Measurements from ENCODE around the gene HNRNPL.
"Not testable (repeated sequence)": the region's sequence is repeated elsewhere in the genome, so short reads cannot be mapped to it uniquely, and the experiment has no call there.

The HNRNPL gene

DNA sequence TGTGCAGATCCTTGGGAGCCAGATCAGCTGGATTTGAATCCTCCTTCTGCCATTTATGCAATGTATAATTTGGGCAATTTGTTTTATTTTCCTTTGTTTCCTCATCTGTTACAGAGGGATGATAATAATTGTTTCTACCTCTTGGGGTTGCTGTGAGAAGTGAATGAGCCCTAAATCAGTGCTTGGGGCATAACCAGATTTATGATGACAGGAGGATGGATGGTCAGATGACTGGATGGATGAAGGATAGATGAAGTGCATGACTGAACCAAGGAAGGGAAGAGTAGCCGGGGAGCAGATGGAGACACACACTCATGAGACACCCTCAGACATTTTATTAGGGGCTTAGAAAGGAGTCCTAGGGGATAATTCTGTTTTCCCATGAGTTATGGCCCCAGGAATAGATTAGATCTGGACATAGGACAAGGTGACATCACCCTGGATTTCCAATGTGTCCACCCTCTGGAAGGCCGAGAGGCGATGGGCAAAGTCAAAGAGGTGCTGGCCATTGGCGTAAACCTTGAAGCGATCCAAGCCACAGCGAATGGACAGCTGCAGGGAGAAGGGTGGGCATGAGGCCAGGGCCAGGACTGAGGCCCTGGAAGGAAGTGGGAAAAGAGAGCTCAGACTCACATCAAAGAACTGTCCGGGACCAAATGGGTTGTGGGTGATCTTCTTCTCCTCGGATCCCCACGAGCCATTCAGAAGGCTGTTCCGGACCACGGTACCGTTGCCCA is 48.3 kb downstream of the HNRNPL start:
- DNase-seq (ENCODE audit: low spot score): no peak

DNA sequence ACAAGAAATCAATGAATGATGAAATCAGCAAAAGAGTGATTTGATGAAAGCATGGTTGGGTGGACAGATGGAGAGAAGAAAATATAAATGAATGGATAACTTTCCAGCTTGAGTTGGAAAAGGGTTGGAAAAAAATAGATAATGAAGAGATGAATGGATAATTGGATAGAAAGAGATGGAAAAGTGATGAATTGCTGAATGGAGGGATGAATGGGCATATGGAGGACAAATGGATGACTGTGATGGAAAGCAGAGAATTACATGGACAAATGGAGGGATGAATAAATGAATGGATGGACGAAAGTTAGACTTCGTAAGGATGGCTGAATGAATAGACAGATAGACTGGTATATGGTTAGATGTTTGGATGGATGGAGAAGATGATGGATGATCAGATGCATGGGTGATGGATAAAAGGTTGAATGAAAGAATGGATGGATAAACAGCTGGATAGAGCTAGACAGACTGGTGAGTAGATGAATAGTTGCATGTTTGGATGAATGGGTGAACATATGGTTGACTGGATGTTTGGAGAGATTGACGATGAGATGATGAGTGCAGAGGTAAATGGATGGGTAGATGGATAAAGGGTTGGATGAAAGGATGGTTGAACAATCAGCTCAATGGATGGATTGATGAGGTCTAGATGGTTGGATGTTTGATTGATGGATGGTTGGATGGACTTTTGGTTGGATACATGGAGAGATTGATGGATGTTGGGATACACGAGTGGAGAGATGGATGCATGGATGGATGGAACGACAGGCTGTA is 49.0 kb downstream of the HNRNPL start:
- no peak for DNase-seq (ENCODE audit: low spot score)

DNA sequence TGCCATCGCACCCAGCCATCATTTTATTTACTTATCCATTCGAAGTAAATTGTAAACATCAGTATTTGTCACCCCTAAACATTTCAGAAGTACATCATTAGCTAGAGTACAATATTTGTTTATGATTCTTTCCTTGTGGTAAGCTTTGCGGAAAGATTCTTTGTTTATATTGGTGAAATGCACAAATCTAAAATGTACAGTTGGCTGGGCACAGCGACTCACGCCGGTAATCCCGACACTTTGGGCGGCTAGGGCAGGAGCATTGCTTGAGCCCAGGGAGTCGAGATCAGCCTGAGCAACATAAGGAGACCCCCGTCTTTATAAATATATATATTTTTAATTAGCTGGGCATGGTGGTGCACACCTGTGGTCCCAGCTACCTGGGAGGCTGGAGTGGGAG is 50.7 kb downstream of the HNRNPL start:
- DNase-seq (ENCODE audit: low spot score): no peak

DNA sequence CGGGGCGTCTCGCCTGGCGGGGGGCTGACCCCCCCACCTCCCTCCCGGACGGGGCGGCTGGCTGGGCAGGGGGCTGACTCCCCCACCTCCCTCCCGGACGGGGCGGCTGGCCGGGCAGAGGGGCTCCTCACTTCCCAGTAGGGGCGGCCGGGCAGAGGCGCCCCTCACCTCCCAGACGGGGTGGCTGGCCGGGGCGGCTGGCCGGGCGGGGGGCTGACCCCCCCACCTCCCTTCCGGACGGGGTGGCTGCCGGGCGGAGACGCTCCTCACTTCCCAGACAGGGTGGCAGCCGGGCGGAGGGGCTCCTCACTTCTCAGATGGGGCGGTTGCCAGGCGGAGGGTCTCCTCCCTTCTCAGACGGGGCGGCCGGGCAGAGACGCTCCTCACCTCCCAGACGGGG is 52.0 kb downstream of the HNRNPL start:
- not testable (repeated sequence) for DNase-seq (ENCODE audit: low spot score)

DNA sequence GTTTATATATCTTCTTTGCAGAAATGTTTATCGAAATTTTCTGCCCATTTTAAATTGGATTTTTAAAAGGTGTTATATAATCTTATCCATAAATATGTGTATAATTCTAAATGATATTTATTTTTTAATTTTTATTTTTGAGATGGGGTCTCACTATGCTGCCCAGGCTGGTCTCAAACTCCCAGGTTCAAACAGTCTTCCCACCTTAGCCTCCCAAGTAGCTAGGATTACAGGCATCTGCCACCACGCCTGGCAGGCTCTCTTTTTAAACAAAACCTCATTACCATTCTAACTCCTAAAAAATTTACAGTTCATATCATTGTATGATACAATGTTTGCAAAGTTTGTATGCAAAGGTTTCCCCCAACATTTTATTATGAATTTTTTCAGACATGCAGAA is 53.6 kb downstream of the HNRNPL start:
- DNase-seq (ENCODE audit: low spot score): no peak

DNA sequence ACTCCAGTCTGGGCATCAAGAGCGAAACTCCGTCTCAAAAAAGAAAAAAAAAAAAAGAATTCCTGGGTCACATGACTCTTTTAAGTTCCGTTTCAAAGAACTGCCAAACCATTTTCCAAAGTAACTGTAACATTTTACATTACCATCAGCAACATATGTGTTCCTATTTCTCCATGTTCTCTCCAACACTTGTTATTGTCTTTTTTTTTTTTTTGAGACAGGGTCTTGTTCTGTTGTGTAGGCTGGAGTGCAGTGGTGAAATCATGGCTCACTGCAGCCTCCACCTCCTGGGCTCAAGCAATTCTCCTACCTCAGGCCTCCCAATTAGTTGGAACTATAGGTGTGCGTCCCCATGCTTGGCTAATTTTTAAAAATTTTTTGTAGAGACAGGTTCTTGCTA is 54.2 kb downstream of the HNRNPL start:
- DNase-seq (ENCODE audit: low spot score): no peak

DNA sequence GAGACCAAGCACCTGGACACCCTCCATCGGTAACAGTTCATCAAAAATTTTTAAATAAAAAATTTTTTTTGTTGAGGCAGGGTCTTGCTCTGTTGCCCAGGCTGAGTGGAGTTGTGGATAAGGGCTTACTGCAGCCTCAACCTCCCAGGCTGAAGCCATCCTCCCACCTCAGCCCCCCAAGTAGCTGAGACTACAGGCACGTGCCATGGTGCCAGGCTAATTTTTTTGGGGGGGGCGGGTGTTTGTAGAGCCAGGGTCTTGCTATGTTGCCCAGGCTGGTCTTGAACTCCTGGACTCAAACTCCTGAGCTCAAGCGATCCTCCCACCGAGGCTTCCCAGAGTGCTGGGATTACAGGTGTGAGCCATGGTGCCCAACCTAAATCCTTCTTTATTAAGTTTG is 56.1 kb downstream of the HNRNPL start:
- no peak for DNase-seq (ENCODE audit: low spot score)

DNA sequence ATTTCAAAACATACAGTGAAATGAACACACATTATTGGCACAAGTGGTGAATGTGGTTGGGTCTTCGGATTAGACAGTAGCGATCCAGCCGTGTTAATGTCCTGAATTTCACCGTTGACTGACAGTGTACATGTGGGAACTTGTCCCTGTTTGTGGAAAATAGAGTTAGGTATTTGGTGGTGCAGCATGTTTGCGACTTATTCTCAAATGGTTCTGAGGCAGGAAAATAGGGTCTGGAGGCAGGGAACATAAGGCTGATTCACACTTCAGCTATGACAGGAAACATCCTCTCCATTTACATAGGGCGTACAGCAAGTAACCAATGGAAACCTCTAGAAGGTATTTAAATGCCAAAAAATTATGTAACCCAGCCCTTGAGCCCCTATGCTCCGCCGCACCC is 56.6 kb downstream of the HNRNPL start:
- DNase-seq (ENCODE audit: low spot score): no peak

DNA sequence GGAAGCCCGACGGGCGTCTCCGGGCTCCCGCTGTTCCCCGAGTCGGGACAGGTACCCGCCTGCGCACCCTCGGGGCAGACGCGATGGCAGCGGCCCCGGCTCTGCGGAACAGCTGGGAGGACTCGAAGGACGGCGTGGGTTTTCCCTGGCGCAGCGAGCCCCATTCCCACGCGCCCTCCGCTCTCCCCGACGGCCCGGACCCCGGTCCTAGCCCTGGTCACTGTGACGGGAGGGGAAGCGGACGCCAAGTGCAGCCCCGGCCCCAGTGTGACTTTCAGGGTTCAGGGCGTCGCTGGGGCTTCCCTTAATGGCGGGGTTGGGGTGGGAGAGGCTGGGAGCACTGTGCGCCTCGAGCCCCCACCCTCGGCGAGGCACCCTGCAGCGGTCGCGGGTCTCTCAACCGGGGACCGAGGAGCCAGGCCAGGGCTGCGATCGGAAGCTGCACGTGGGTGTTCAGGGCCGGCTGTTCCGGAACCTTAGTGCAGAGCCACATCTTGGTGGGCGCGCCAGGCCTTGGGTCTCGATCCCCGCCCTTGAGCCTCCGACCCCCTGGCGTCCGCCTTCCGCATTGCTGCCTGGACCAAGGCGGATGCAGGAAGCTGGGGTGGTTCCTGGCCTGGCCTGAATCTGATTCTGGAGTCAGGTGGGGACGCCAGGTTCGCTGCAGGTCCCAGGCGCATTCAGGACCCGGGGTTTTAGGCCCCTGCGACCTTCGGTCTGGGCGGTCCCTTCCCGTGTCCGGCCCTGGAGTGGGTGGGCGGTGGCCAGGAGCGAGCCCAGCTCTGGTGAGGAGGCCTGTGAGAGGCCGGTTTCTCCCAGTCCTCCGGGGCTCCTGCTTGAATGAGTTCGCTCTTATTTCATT is 57.3 kb downstream of the HNRNPL start:
- peak; percentile 91 for DNase-seq (ENCODE audit: low spot score)

DNA sequence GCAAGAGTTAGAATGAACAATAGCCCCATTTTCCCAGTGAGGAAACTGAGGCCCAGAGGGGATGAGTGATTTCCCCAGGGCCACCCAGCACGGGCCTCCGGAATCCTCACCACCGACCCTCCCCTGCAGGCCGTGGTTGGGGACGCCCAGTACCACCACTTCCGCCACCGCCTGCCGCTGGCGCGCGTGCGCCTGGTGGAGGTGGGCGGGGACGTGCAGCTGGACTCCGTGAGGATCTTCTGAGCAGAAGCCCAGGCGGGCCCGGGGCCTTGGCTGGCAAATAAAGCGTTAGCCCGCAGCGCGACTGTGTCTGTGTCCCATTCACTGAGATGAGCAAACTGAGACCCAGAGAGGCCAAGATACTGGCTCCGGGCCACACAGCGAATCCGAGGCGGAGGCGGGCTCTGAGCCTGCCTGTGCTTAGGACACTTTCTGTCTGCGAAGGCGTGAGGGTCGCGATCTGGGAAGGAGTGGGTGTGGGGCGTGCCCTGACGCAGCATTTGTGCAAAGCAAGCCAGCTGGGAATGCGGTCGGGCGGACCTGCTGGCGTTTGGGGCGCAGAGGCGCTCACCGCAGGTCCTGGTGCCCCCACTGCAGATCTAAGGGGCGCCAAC is 58.2 kb downstream of the HNRNPL start:
- DNase-seq (ENCODE audit: low spot score): not testable (repeated sequence)

DNA sequence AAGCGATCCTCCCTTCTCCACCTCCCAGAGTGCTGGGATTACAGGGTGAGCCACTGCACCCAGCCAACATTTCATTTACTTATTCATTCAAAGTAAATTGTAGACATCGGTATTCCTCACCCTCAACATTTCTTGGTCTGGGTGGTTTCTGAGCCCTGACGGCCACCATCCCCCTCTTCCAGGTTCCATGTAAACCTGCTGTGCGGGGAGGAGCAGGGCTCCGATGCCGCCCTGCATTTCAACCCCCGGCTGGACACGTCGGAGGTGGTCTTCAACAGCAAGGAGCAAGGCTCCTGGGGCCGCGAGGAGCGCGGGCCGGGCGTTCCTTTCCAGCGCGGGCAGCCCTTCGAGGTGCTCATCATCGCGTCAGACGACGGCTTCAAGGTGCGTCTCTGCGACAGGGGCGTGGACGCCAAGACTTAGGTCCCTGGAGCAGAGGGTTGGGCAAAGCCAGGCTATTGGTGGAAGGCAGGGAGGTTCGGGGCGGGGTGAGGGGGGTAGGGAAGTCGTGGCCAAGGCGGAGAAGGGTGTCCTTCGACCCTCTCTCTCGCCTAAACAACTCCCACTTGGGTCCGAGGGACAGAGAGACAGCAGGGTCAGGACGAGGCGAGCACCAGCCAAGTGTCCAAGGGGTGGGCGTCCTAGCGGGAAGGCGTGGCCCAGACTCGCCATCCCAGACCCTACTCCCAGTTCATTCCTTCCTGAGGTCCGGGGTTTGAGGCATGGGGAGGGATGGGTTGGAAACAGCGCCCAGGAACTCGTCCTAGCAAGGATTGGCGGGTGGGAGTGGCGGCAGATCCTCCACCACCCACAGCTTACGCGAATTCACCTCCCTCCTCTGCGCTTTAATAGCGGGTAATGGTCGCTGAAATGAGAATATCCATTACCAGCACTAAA is 59.0 kb downstream of the HNRNPL start:
- not testable (repeated sequence) for DNase-seq (ENCODE audit: low spot score)

DNA sequence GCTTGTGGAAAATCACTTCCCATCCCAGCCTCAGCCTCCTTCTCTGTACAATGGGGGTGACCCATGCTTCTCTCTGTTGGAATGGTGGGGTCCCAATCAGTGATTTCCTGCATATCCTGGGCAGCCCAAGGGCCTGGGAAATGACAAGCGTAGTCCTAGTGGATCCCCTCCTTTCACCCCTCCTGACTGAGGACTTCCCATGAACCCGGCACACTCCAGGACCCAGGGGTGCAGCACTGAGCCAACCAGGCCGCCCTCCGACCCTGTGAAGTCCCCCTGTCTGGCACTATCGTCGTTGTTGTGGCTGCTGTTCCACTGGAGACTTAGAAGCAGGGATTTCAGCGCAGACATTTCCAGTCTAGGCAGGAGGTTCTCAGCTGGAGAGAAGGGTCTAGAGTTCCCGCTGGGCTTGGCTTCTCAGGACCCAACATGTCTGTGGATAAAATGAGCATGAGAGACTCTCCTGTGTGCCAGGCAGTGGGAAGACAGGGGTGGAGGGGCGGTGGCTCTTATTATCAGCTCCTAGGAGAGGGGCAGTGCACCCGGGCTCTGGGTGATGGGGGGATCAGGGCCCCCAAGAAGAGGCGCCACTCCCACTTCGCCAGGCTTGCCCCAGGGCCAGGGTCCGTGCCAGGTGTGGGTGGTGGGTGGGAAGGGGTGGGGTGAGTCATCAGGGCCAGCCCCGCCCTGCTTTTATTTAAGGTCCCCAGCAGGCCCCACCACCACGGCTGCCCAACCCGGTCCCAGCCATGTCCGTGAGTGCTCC is 61.1 kb downstream of the HNRNPL start, which contains the start of gene LGALS7B:
Gene LGALS7B, plus strand, starts transcription at position 723 of the 766 bp plus-strand sequence. Its CDS starts 27 bp downstream, at position 750.
- no peak for DNase-seq (ENCODE audit: low spot score)

DNA sequence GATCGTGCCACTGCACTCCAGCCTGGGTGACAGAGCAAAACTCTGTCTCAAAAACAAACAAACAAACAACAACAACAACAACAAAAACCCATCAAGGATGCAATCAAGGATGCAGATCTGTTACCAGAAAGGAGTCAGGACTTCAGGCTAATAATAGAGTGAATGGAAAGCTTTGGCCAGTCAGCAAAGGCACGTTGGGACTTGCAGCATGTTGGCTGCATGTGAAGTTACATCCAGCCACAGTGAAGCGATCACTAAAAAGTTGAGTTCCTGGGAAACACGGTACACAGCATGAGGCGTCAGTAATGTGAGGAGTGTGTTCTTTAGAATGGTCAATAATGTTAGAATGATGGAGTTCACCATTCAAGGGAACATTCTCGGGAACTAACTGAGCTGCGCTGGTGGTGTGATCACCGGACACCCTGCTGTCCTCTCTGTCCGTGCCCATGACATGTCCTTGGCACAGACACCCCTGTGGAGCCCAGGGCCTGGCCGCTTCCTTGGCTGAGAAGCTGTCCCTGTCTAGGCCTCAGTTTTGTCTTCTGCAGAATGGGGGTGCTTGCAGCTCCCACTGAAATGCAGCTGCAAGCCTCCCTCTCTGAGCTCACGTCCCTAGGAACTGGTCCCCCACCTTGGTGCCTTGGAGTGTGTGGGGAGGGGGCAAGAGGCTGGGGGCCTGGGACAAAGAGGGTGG is 63.1 kb downstream of the HNRNPL start:
- no peak for DNase-seq (ENCODE audit: low spot score)
